SK-N-DZ (cell line): ENCODE data around the gene HKDC1.
"Not testable (repeated sequence)": the region's sequence is repeated elsewhere in the genome, so short reads cannot be mapped to it uniquely, and the experiment has no call there.

Source experiments
- DNase-seq: peaks from one replicate; pipeline ENCODE4 v3.0.0-alpha.2; 2015; ENCODE audit warnings: low spot score

The HKDC1 gene

GRCh38 chr10:69241575-69241974 is 21.4 kb downstream of the HKDC1 start:
- DNase-seq: no peak

GRCh38 chr10:69242040-69242851 is 22.1 kb downstream of the HKDC1 start:
- no peak for DNase-seq

GRCh38 chr10:69242852-69243212 is 22.7 kb downstream of the HKDC1 start:
- DNase-seq: no peak

GRCh38 chr10:69243817-69244216 is 23.7 kb downstream of the HKDC1 start:
- DNase-seq: no peak

- DNase-seq: no peak
Measured at GRCh38 chr10:69246036-69246435, 25.9 kb downstream of the HKDC1 start.

- DNase-seq: no peak
Measured at GRCh38 chr10:69246581-69247312, 26.6 kb downstream of the HKDC1 start.

GRCh38 chr10:69247313-69247710 is 27.2 kb downstream of the HKDC1 start:
- no peak for DNase-seq

GRCh38 chr10:69248117-69248730 is 28.1 kb downstream of the HKDC1 start:
- DNase-seq: no peak

- no peak for DNase-seq
Measured at GRCh38 chr10:69250041-69250440, 29.9 kb downstream of the HKDC1 start.

- DNase-seq: not testable (repeated sequence)
Measured at GRCh38 chr10:69251417-69251816, 31.3 kb downstream of the HKDC1 start.

GRCh38 chr10:69253171-69253570 is 33.0 kb downstream of the HKDC1 start:
- DNase-seq: no peak

- no peak for DNase-seq
Measured at GRCh38 chr10:69254877-69255276, 34.7 kb downstream of the HKDC1 start.

GRCh38 chr10:69259547-69260243 is 39.6 kb downstream of the HKDC1 start:
- no peak for DNase-seq

GRCh38 chr10:69261184-69261583 is 41.1 kb downstream of the HKDC1 start:
- DNase-seq: no peak

- DNase-seq: no peak
Measured at GRCh38 chr10:69262292-69262751, 42.2 kb downstream of the HKDC1 start.

- DNase-seq: no peak
Measured at GRCh38 chr10:69265521-69265920, 45.4 kb downstream of the HKDC1 start.

GRCh38 chr10:69268761-69269416 is 48.8 kb downstream of the HKDC1 start:
- DNase-seq: no peak

- DNase-seq: no peak
Measured at GRCh38 chr10:69269761-69270160, 49.6 kb downstream of the HKDC1 start.

GRCh38 chr10:69270990-69271389 is 50.9 kb downstream of the HKDC1 start:
- DNase-seq: no peak

GRCh38 chr10:69272624-69273023 is 52.5 kb downstream of the HKDC1 start:
- no peak for DNase-seq

- DNase-seq: no peak
Measured at GRCh38 chr10:69275444-69275843, 55.3 kb downstream of the HKDC1 start.
